Measurements from ENCODE around the gene FOSB. TPM values are rescaled to one million over a fixed set of nuclear protein-coding genes. Genes with fewer than 3 reads are reported as not detected.

FOSB gene
- total and polyA plus RNA-seq, 2 experiments from 2014 or later = 0.55 to 1.9 TPM

DNA sequence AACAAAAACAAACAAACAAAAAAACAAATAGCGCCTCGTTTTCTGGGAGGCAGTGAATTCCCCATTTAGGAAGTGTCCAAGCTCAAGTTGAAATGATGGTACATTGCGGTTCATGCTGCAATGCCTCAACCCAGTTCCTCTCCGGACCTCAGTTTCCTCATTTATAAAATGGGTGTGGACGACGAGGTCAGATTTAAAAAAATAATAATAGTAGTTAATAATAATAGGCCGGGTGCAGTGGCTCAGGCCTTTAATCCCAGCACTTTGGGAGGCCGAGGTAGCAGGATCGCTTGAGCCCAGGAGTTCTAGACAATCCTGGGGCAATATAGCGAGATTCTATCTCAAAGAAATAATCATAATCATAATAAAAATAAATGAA, 28.6 kb upstream of the FOSB start (continued):
- no peak for TF ChIP-seq CREB1 (CRISPR knock-in tag; IDR thresholded peaks at IDR 0.05; ENCODE audit: low read depth)
- TF ChIP-seq EZH2 (IDR thresholded peaks at IDR 0.05; ENCODE audit: low read depth, unreplicated experiment) = no peak
- TF ChIP-seq, protein P1, sequence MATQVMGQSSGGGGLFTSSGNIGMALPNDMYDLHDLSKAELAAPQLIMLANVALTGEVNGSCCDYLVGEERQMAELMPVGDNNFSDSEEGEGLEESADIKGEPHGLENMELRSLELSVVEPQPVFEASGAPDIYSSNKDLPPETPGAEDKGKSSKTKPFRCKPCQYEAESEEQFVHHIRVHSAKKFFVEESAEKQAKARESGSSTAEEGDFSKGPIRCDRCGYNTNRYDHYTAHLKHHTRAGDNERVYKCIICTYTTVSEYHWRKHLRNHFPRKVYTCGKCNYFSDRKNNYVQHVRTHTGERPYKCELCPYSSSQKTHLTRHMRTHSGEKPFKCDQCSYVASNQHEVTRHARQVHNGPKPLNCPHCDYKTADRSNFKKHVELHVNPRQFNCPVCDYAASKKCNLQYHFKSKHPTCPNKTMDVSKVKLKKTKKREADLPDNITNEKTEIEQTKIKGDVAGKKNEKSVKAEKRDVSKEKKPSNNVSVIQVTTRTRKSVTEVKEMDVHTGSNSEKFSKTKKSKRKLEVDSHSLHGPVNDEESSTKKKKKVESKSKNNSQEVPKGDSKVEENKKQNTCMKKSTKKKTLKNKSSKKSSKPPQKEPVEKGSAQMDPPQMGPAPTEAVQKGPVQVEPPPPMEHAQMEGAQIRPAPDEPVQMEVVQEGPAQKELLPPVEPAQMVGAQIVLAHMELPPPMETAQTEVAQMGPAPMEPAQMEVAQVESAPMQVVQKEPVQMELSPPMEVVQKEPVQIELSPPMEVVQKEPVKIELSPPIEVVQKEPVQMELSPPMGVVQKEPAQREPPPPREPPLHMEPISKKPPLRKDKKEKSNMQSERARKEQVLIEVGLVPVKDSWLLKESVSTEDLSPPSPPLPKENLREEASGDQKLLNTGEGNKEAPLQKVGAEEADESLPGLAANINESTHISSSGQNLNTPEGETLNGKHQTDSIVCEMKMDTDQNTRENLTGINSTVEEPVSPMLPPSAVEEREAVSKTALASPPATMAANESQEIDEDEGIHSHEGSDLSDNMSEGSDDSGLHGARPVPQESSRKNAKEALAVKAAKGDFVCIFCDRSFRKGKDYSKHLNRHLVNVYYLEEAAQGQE (IDR thresholded peaks at IDR 0.05; ENCODE audit: unreplicated experiment) = no peak
- no peak for TF ChIP-seq JUNB (IDR thresholded peaks at IDR 0.05; ENCODE audit: unreplicated experiment)
- no peak for TF ChIP-seq ZNF331 (CRISPR knock-in tag; IDR thresholded peaks at IDR 0.05; ENCODE audit: low read depth)
- no peak for TF ChIP-seq NANOG (IDR thresholded peaks at IDR 0.05; ENCODE audit: borderline replicate concordance)
- no peak for TF ChIP-seq STAT1 (IDR thresholded peaks at IDR 0.05; ENCODE audit: unreplicated experiment)
- TF ChIP-seq, protein P2, sequence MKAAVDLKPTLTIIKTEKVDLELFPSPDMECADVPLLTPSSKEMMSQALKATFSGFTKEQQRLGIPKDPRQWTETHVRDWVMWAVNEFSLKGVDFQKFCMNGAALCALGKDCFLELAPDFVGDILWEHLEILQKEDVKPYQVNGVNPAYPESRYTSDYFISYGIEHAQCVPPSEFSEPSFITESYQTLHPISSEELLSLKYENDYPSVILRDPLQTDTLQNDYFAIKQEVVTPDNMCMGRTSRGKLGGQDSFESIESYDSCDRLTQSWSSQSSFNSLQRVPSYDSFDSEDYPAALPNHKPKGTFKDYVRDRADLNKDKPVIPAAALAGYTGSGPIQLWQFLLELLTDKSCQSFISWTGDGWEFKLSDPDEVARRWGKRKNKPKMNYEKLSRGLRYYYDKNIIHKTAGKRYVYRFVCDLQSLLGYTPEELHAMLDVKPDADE (IDR thresholded peaks at IDR 0.05) = no peak

DNA sequence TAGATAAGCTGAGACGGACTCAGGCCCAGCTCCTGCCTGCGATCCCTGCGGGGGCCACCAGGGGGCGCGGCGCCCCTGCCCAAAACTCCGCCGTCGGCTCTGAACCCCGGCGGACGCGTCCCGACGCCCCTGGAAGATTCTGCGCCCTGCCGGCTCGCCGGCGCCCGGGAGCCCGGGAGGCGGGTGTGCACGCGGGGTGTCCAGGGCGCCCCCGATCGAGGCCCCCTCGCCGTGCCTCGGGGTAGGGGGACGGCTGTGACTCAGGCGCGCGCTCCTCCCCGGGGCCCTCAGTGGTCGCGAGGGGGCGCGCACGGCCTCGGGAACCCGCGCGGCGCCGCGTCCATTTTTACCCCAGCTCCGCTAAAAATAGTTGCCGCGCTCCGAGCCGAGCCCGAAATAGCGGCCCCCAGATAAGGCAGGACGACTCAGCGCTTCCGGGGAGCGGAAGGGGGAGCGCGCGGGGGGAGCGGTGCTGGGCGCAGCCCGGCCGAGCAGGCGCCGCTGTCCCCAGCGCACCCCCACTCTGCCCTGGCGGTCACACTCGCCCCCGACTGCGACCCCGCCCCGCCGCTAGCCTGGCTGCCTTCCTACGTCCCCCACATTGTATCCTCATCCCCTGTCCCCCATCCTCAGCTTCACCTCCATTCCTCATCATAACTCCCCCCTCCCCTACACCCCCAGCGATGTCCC, 28.1 kb upstream of the FOSB start:
- H3F3A ChIP-seq (replicated peaks; ENCODE audit: low read depth) = peaks cover 26% of the 10 kb centered on the region
- H3K4me1 Mint-ChIP-seq = peaks cover 26% of the 10 kb centered on the region
- TF ChIP-seq, protein P3, sequence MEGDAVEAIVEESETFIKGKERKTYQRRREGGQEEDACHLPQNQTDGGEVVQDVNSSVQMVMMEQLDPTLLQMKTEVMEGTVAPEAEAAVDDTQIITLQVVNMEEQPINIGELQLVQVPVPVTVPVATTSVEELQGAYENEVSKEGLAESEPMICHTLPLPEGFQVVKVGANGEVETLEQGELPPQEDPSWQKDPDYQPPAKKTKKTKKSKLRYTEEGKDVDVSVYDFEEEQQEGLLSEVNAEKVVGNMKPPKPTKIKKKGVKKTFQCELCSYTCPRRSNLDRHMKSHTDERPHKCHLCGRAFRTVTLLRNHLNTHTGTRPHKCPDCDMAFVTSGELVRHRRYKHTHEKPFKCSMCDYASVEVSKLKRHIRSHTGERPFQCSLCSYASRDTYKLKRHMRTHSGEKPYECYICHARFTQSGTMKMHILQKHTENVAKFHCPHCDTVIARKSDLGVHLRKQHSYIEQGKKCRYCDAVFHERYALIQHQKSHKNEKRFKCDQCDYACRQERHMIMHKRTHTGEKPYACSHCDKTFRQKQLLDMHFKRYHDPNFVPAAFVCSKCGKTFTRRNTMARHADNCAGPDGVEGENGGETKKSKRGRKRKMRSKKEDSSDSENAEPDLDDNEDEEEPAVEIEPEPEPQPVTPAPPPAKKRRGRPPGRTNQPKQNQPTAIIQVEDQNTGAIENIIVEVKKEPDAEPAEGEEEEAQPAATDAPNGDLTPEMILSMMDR (conservative IDR thresholded peaks at IDR 0.05; ENCODE audit: low read depth in 2 of 2) = peak; percentile 71 to 93
- TF ChIP-seq JUNB (IDR thresholded peaks at IDR 0.05; ENCODE audit: unreplicated experiment) = no peak
- H3K4me3 ChIP-seq = peak overlapping the region; percentile 87
- H3K4me1 ChIP-seq (ENCODE audit: insufficient read depth) = peaks cover 18% of the 10 kb centered on the region
- peak; percentile 76 for DNase-seq (ENCODE audit: low spot score)
- H3K9me3 Mint-ChIP-seq = no peaks in the 10 kb centered on the region
- H3K9me2 ChIP-seq (ENCODE audit: insufficient read depth) = no peaks in the 10 kb centered on the region
- peak overlapping the region; percentile 96 for H2AFZ ChIP-seq
- no peaks in the 10 kb centered on the region for H4K20me1 ChIP-seq (replicated peaks; ENCODE audit: insufficient read depth)
- H3K36me3 ChIP-seq (ENCODE audit: insufficient read depth) = no peaks in the 10 kb centered on the region
- peaks cover 20% of the 10 kb centered on the region for H3K27me3 Mint-ChIP-seq (ENCODE audit: insufficient read depth, low read depth, poor library complexity)
- no peak overlapping the region for H3K27ac Mint-ChIP-seq
- H3K27me3 ChIP-seq (ENCODE audit: insufficient read depth) = peaks cover 19% of the 10 kb centered on the region
- peak overlapping the region; percentile 84 for H3K4me2 ChIP-seq
- no peak overlapping the region for H3K27ac ChIP-seq (ENCODE audit: low read depth)
- peak overlapping the region; percentile 69 for H3K4me3 Mint-ChIP-seq
- no peaks in the 10 kb centered on the region; the same call in 2 of the 3 replicates for H3K36me3 Mint-ChIP-seq (ENCODE audit: low read depth)
- ATAC-seq = peak; percentile 22
- no peaks in the 10 kb centered on the region for H3K79me2 ChIP-seq (replicated peaks; ENCODE audit: insufficient read depth)

Data from GM23338 (cell line).